Measurements from ENCODE around the gene NUMB.

NUMB gene

DNA sequence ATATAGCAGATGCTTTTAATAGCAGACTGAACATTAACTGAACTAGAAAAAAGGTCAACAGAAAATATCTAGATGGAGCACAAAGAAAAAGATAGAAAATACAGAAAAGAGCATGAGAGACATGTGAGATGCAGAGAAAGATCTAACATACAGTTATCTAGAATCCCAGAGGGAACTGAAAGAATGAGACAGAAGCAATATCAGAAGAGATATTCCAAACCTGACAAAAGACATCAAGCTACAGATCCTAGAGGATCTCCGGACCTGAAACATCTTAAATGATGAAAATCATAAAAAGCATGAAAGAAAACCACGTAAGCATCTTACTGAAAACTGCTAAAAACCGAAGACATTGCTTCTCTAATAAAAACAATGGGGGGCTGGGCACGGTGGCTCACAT is 75.0 kb downstream of the NUMB start:
- TF ChIP-seq CTCF (conservative IDR thresholded peaks at IDR 0.05), result no peak
- no peak overlapping the region for H3K27ac ChIP-seq

DNA sequence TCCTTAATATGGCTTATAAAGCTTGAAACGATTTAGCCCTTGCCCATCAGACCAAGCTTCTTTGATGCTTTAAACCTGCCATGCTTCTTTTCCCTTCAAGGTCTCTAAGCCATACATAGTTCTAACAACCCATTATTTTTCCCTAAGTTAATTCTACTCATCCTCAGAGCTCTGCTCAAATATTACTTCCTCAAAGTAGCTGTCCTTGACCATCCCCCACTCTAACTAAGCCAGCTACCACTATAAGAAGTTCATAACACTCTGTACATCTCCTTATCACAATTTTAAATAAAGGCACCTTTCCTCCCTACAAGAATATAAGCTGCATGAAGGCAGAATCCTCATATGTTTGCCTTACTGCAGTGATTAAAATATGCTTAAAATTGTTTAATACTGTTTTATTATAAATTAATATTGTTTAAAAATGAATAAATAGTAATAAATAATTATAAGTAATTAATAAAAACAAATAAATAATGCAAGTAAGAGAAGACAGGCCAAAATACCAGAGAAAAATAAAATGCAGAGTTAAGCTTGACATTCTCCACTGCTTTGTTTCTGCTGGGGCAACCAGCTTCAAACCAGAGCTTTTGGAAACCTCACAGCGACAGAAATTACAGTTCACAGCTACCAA is 76.8 kb downstream of the NUMB start:
- TF ChIP-seq CTCF (conservative IDR thresholded peaks at IDR 0.05), result no peak
- H3K27ac ChIP-seq, result no peak overlapping the region

DNA sequence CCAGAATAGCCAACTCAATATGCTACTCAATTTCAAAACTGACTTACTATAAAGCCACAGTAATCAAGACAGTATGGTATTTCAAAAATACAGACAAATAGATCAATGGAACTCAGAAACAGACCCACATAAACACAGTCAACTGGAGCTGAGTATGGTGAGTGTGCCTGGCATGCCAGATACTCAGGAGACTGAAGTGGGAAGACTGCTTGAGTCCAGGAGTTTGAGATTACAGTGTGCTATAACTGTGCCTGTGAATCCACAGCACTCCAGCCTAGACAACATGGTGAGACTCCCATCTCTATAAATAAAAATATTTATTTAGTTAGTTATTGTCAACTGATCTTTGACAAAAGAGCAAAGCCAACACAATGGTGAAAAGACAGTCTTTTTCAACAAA is 81.8 kb downstream of the NUMB start:
- no peak overlapping the region for H3K27ac ChIP-seq
- TF ChIP-seq CTCF (conservative IDR thresholded peaks at IDR 0.05), result no peak

DNA sequence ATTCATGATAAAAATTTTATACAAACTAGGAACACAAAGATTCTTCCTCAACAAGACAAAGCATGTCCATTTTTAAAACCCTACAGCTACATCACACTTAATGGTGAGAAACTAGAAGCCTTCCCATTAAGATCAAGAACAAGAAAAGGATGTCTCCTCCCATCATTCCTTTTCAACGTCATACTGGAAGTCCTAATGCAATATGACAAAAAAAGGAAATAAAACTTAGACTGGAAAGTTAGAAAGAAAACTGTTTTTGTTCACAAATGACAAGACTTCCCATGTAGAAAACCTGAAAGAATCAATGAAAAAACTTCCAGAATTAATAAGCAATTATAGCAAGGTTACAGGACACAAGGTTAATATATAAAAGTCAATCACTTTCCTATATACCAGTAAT is 82.5 kb downstream of the NUMB start:
- no peak for TF ChIP-seq CTCF (conservative IDR thresholded peaks at IDR 0.05)

DNA sequence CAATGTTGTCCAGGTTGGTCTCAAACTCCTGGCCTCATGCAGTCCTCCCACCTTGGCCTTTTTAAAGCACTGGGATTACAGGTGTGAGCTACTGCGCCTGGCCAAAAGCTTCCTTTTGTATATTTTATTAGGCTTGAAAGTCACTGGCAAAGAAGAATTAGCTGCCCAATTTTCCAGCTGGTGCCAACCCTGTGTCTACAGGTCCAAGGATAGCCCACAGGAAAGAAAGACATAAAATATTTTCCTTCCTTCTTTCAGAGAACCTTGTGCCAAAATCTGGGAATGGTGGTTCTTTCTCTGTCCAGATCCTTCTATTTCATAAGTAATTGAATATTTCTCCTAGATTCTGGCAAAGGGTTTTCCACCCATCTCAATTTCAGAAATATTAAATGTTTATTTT is 84.1 kb downstream of the NUMB start:
- no peak for TF ChIP-seq CTCF (conservative IDR thresholded peaks at IDR 0.05)
- no peak overlapping the region for H3K27ac ChIP-seq

More for the DNA sequence above, 82.5 kb downstream of the NUMB start:
- no peak overlapping the region for H3K27ac ChIP-seq

DNA sequence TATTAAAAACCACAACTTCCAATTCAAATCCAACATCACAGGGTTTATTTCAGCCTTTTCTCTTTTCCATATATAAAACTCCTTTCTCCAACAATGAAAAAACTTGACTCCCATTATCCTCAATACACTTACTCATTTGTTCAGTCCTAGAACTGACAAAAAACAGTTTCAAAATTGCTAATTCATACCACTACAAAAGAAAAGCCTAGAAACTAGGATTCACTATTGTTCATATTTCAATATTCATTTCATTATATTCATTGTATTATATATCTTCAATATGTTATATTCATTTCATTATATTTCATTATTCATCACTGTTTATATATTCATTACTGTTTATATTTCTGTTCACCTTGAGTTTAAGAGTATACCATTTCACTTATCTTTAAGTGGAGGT is 85.8 kb downstream of the NUMB start:
- no peak overlapping the region for H3K27ac ChIP-seq
- no peak for TF ChIP-seq CTCF (conservative IDR thresholded peaks at IDR 0.05)

DNA sequence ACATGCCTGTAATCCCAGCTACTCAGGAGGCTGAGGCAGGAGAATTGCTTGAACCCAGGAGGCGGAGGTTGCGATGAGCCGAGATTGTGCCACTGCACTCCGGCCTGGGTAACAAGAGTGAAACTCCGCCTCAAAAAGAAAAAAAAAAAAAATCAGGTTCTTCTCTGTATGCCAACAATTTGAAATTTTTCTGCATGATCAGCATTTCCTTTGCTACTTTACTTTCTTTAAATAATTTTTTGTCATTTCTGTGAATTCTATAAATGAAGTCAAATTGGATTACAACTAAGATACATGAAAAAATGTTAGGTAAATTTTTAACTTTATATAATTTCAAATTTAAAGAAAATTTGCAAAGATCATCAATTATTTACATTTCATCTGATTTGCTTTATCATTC is 87.8 kb downstream of the NUMB start:
- no peak for TF ChIP-seq CTCF (conservative IDR thresholded peaks at IDR 0.05)
- H3K27ac ChIP-seq, result no peak overlapping the region
